HL-60/S4 treated with phorbol 12-myristate 13-acetate at 8.2 ng/mL for 4 days and 3 days (cell line): ENCODE data around the gene PAX2.

Source experiments
- in situ Hi-C: fragments of 300-500 bp; cut with MboI; formaldehyde crosslinking; loops from 2 replicates; pipeline ENCODE4 v1.15.0; 2022; ENCODE audit warnings: low sequenced_read_pairs

PAX2 gene

DNA sequence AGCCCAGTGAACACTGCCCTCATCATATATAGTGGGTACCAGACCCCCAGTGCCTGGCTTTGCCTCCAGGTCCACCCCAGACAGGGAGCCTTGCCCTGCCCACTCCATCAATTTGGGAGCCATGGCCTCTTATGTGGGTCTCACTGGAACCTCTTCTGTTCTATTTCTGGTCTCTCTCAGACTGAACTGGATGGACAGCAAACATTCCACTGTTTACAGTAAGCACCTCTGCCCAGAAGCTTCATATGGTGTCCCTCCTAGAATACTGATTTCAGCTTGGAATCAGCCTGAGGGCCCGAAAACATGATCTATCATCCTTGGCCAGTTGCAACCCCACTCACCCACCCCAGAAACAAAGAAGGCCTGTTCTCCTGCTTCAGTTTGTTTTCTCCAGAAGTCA is 86.4 kb downstream of the PAX2 start:
- in situ Hi-C loops: no loop called here

DNA sequence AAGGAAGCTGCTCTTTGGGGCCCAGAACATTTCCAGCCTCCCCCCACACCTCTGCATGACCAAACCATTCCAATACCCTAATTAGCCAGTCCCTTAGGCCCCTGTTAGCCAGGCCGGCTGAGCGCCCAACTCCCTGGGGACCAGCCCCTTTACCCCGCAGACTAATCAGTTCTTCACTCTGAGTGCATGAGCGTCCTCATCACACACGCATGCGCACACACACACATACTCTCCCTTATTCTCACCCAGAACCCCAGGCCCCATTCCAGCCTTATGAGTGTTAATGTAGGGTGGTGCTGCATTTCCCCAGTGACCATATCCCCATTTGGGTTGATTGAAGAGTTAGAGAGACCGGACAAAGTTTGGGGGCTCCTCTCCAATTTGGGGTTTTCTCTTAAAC is 90.4 kb downstream of the PAX2 start:
- in situ Hi-C loops: no loop called here

DNA sequence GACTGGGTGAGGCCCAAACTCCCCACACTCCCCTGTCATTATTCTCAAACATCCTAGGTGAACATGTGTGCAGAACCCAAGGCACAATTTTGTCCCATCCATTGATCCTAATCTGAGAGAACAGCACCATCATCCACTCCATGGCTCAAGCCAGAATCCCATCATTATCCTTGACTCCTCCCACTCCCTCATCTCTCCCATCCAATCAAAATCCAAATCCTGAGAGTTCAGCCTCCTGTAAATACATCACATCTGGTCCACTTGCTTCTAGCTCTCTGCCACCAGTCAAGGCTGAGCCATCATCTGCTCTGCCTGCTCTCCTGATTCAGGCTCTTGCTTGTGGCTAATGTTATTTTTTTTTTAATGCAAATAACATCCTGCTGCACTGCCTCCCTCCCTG is 91.5 kb downstream of the PAX2 start:
- in situ Hi-C loops: no loop called here

DNA sequence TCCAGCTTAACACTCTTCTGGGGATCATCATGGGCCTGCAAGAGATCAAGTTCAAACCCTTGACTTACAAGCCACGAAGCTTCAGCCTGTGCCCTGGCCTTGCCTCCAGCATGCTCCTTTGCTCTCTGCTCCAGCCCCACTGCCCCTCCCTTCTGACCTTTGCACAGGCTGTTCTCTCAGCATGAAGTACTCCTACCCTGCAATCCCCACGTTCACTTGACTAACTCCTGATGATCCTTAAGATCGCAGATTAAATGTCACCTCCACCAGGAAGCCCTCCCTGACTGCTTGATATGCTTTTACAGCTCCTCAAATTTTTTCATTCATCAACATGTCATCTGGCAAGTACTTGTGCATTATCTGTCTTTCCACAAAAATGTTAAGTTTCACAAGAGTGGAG is 91.9 kb downstream of the PAX2 start:
- in situ Hi-C loops: no loop called here

DNA sequence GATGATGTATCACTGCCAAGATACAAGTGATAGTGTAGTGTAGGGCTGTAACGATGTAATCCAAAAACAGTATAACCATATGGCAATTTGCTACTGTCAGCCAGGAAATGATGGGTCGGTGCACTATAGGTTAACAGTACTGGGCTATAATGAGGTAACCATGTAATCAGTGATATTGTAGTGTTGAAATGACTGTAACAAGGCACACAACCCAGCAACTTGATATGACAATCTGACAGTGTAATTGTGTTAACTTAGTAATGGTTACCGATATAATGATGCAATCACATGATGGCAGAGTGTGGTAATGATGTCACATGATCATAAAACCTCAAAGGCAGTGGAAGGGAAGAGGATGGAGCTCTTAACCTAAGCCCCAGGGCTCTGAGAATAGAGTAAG is 93.6 kb downstream of the PAX2 start:
- in situ Hi-C loops: no loop called here

DNA sequence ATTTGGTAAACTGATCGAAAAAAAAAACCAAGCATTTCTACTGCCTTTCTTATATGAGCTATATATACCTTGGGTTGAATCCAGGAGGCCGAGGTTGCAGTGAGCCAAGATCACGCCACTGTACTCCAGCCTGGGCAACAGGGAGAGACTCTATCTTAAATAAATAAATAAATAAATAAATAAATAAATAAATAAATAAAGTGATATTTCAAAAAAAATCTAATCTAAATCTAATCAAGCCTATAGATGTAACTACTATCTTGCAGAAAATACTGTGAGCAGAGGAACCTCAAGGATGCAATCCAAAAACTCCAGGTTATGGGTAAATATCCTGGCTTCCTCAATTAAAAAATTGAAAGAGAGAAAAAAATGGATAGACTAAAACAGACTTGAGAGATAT is 96.1 kb downstream of the PAX2 start:
- in situ Hi-C loops: no loop called here

DNA sequence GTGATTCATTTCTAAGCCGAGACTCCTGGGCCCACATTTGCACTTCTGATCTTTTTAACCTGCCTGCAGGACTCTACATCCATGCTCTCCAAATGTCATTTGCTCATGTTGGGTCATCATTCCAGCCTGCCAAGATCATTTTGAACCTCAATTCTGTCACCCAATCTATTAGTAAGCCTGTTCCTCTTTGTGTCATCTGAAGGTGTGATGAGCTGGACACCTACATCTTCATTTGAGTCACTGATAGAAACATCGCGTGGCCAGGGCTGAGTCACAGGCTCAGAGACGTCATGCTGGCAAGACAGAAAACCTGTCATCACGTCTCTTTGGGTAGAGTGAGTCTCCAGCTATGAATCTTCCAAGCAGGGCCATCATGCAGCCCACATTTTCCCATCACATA is 102.1 kb downstream of the PAX2 start:
- in situ Hi-C loops: no loop called here

DNA sequence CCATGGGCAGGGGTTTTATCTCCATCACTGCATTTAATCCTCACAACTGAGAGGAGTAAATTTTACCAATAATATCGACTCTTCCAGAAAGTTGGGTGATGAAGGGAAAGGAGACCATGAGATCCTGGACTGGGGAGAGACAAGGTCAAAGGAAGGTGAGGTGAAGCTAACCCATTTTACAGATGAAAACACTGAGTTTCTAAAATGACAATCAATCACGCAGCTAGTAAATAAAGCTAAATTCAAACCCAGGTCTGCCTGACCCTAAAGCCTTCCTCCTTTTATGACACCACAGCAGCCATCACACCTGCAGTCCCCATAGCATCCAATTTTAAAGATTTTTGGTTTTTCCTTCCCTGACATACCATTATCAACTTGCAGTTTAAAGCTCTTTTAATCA is 103.4 kb downstream of the PAX2 start:
- in situ Hi-C loops: no loop called here

DNA sequence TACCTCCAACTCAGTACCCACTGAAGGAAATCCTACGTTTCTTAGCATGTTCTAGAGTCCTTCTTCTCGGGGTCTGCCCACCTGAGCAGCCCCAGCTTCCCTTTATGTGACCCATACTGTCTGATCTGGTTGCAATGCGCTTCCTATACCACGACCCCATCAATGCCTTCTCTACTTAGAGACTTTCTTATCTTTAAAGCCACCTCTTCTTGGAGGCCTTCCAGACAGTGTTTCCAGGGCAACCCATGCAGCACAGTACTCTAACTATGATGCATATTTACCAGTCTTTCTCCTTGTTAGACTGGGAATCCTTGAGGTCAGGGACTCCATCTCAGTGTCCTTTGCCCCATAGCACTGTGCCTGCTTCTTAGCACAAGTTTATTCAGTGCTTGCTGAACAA is 112.9 kb downstream of the PAX2 start:
- in situ Hi-C loops: no loop called here

DNA sequence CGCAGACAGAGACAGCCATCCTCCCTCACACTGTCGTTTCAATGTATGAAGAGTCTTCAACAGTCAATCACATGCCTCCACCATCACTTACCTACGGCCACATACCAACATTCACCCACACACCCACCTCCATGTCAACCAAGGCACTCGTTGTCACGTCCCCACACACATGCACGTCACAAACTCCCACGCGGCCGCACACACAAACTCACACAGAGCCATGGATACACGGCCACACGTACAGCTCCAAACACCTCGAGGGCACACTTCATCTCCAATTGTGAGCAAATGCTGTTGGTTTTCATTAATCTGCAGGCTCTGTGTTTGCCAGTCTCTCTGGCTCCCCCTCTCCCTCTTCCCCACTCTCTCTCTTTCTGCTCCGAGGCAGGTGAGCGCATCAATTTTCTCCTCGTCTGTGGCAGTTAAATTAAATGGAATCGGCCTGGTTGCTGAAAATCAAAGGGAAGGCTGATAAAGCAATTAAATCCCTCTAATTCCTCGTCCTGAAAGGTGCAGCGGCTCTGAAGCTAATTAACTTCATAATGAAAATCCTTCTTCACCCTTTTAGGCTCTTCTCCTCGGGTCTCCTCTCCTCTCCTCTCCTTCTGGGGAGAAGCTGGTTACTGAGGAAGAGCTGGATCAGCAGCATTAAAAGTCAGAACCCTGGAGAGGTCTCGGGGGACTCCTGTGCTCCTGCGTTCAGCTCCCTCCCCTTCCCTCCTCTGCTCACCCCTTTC is 113.5 kb downstream of the PAX2 start:
- in situ Hi-C loops: no loop called here

DNA sequence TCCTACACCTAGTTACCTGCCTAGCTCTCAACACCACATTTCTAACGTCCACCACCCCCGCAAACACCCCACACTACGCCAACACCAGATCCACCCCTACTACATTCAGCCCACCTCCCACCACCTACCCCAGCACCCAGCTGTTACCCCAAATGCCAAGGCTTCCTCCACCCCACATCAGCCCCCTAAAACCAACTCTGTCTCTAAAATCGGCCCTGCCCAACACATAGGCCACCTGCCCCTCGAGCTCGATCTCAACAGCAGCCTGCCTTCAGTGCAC is 114.0 kb downstream of the PAX2 start:
- in situ Hi-C loops: no loop called here

DNA sequence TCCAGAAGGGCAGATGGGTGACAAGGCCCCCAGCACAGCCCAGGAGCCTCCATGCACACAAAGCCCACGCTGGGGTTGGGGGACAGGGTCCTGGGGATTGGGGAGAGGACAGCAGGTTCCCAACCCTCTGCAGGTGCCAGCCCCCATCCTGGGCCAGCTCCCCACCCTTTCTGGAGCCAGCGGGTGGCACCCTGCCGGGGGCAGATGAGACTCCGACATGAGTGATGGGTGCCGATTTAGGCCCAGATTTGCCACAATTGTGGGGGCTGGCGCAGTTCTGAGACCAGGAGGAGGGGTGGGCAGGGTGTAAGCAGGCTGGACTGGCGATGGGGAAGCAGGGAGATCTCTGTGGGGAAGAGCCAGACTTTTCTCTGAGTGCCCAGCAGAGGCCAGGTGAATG is 118.1 kb downstream of the PAX2 start:
- in situ Hi-C loops: no loop called here

DNA sequence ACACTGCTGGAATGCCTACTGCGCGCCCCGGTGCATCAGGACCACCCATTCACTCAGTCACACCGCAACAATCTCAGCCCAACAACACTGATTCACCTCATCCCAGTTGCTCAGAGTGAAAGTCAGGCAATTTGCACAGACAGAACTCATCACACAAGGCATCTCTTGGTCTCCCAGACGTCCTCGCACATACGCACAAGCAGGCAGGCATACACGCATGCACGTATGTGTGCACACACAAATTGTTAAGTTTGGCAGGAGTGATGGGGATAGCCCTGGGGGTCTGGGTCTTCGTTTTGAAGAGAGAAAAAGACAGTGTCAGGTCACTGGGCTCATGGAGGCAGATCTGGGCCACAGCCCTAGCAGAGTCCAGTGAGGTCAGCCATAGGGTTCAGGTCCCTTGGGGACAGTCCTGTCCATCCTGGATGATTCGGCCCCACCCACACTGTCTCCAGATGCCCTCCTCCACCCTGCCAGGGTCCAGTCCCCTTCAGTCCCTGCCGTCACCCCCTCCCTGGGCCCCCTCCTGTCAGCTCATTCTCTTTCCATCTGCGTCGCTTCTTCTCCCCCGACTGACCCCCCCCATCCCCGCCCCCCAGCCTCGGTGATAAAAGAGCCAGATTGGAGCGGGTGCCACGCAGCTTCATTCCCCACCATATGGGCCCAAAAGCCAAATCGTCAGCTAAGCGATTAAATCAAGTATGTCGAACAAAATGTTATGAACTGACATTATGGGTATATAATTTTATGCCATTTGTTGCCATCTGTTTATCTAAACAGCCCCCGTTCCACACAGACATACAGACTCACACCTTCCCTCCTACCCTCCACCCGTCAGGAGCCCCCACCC is 118.9 kb downstream of the PAX2 start:
- in situ Hi-C loops: no loop called here

DNA sequence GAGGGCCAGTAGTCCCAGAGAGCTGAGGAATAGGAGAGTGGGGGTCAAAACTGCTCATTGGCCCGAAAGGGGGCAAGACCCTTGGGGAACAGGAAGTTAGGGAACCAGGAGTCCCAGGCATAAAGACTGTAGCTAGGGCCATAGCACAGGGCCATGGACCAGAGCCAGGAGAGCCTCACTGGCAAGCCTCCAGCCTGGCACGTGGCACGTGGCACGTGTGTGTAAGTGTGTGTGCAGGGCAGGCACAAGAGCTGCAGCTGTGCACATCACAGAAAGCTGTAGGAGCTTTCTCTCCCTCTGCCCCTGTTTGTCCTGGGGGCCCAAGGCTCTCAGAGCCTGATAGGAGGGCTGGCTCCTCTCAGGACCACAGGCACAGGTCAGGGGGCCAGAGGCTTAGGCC is 119.6 kb downstream of the PAX2 start:
- in situ Hi-C loops: no loop called here

DNA sequence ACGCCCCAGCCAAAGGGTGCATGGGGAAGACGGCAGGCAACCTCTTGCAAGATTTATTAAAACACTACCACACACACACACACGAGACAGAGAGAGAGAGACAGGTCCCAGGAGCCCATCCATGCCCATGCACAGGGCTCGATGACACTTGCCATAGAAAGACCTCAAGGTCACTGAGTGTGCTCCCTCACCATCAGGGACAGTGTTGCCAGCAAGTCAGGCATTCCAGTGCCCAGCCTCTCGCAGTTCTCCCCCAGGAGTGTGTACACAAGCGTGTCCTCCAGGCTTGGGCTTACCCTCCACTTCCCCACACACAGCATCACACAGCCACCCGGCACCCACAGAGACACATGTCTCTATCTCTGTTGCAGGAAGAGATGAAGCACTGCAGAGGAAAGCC is 120.6 kb downstream of the PAX2 start:
- in situ Hi-C loops: no loop called here

DNA sequence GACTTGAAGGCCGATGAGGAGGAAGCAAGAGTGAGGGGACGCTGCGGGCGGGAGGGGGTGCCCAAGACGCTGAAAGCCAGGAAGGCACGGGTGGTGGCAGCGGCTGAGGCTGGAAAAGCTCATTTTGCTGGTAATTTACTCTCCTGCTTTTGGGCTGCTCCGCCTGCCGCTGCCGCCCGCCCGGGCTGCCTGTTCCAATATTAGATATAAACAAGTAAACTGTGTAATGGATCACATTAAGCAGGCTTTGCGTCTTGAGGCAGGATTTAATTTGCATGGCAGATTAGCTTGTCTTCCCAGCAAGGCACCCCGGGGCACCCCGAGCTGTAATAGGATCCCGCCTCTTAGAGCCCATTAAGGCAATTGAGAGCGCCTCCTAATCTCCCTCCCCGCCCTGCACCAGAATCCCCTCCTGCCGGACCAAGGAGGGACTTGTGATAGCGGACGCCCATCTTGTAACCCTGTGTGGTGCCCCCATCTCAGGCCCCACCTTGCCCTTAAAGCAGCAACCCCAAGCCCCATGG is 121.3 kb downstream of the PAX2 start:
- in situ Hi-C loops: no loop called here

DNA sequence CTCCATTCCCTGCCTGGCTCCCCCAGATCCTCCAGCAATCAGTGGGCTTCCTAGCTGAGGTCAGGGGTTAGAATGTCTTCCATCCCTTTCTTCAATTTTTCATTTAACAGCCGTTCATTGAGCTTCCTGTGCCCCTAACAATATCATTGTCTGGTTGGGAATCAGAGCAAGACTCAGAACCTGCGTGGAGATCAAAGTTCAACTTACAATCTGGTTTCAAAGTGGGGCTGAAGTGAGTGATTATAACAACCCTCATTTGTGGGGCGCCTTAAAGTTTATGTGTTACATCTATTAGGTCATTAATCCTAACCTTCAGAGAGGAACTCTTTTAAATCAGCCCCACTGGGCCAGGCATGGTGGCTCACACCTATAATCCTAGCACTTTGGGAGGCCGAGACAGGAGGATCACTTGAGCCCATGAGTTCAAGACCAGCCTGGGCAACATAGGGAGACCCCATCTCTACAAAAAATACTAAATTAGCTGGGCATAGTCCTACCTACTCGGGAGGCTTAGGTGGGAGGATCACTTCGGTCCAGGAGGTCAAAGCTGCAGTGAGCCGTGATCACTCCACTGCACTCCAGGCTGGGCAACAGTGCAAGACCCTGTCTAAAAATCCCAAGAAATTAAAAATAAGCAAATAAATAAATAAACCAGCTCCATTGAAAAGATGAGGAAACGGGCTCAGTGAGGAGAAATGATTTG is 122.0 kb downstream of the PAX2 start:
- in situ Hi-C loops: no loop called here

DNA sequence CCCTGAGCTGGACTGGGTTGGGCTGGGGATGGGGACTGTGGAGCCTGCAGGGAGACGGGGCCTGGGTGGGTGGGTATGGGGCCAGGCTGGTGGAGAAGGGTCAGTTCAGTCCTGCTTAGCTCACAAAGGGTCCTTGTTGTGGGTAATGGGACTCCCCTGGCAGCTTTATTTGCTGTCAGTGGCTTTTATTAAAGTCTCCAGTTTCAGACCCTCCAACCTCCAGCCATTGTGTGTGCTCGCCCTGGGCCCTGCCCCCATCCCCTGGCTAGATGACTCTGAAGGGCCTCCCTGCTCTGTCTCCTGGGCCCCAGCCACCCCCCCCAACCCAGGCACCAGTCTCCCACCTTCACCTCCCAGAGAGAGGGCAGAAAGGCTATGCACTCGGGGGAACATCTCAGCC is 123.0 kb downstream of the PAX2 start:
- in situ Hi-C loops: no loop called here

DNA sequence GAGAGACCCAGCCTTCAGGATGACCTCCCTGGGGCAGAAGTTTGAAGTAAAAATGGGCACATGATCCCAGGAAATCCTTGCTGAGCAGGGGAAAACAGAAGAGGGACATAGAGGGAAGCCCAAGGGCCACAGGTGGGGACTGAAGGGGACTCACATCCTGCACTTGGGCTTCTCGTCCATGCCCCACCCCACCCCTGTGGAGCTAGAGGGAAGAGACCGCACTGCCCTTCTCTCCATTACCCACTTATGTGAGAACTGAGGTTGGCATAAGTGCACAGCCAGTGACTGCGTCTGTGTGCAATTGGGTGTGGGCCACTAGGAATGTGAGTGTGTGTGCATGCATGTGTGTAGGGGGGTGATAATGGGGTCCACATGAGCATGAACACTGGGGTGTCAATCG is 124.0 kb downstream of the PAX2 start:
- in situ Hi-C loops: no loop called here

DNA sequence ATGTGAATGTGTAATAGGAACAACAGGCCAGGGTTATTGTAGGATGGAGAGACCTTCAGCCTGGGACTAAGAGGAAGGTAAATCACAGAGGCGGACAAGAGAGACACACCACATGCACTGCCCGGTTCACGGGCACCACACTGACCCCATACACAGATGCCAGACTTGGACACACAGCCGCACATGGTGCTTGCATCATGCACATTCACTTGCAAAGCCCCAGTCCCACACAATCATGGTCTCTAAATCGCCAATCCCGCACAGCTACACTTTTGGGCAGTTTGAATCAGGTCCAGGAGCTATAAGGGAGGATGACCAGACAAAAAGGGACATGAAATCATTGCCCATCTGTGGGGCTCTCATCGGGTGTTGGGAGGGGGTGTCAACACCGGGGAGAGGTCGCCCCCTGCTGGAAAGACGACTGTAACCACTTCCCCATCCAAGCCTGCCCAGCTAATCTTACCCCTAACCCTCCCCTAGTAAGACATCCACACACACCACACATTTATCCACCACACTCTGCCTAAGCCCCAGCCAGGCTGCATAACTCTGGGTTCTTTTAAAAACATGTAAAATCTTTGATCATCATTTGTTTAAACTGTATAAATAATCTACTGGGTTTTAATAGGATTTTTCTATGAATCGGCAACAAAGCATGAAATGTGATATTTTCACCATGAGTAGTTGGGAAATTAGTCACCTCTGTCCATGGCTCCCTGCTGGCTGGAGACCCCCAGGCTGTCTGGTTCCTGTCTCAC is 126.8 kb downstream of the PAX2 start:
- in situ Hi-C loops: loop anchor here (10.0 kb wide), 1 partner anchor 317 kb away; no protein-coding TSS in a partner anchor
